ENCODE results near the gene JAML. TPM values are rescaled to one million over a fixed set of nuclear protein-coding genes. Genes with fewer than 3 reads are reported as not detected.

JAML gene
- polyA plus RNA-seq, 4 donors = 4.2 to 33.9 (median 13.3) TPM

DNA sequence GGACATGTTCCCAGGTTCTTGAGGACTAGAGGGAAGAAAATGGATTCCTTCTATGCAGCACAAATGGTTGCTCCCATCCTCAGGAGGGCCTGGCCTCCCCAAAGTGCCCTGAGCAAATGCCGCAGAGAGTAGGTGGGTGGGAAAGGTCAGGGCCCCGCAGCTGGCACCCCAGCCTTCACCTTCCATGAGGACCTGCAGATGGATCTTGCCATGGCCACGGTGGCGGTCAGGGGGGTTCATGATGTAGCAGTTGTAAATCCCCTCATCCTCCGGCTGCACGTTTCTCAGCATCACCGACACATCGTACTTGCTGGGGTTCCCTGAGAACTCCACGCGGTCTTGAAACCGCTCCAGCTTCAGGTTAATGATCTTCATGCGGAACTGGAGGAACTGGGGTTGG lies 56.9 kb downstream of the JAML start:
- no peaks in the 10 kb centered on the region for H3K9me3 ChIP-seq (ENCODE audit: control insufficient read depth in 2 of 2, insufficient read depth in 1 of 2, low read depth in 1 of 2, low read length in 1 of 2)
- H3K4me3 ChIP-seq (ENCODE audit: low read depth in 1 of 3, low read length in 3 of 3) = no peak overlapping the region
- no peak overlapping the region for H3K27ac ChIP-seq (ENCODE audit: low read depth in 1 of 3, low read length in 2 of 3)
- DNase-seq (no peak), FAIRE-seq (no peak)
- peaks cover 0 to 73% (median 0%) of the 10 kb centered on the region in 3 donors for H3K27me3 ChIP-seq (ENCODE audit: control insufficient read depth in 3 of 3, insufficient read depth in 3 of 3, low read length in 3 of 3)
- peaks cover 0 to 4% (median 0%) of the 10 kb centered on the region in 3 donors for H3K36me3 ChIP-seq (ENCODE audit: control insufficient read depth in 3 of 3, insufficient read depth in 2 of 3, low read depth in 1 of 3, low read length in 3 of 3)
- peaks cover 0 to 7% (median 0%) of the 10 kb centered on the region in 3 donors for H3K4me1 ChIP-seq (ENCODE audit: control insufficient read depth in 3 of 3, insufficient read depth in 2 of 3, low read depth in 1 of 3, low read length in 2 of 3)
- WGBS, 3 donors = 71 to 83% (median 77%) methylated on average over 12 of the region's 12 CpGs

DNA sequence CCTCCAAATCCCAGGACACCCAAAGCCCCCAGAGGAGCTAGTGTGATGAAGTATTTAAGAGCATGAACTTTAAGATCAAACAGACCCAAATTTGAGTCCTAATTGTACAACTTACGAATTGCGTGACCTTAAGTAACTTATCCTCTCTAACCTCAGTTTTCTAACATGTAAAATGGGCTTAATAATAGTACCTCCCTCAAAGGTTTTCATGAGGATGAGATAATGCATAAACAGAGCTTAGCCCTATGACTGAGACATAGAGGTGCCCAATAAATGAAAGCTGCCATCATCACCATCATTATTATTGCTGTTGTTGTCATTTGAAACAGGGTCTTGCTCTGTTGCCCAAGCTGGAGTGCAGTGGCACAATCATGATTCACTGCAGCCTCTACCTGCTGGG lies 57.6 kb downstream of the JAML start:
- H3K9me3 ChIP-seq (ENCODE audit: control insufficient read depth in 2 of 2, insufficient read depth in 1 of 2, low read depth in 1 of 2, low read length in 1 of 2) = no peaks in the 10 kb centered on the region
- DNase-seq (no peak), FAIRE-seq (no peak)
- WGBS, 3 donors = 95 to 98% (median 96%) methylated on average over 2 of the region's 2 CpGs
- H3K4me3 ChIP-seq (ENCODE audit: low read depth in 1 of 3, low read length in 3 of 3) = no peak overlapping the region
- H3K4me1 ChIP-seq (ENCODE audit: control insufficient read depth in 3 of 3, insufficient read depth in 2 of 3, low read depth in 1 of 3, low read length in 2 of 3) = peaks cover 0 to 7% (median 0%) of the 10 kb centered on the region in 3 donors
- no peak overlapping the region for H3K27ac ChIP-seq (ENCODE audit: low read depth in 1 of 3, low read length in 2 of 3)
- H3K27me3 ChIP-seq (ENCODE audit: control insufficient read depth in 3 of 3, insufficient read depth in 3 of 3, low read length in 3 of 3) = peaks cover 0 to 77% (median under 1%) of the 10 kb centered on the region in 3 donors
- H3K36me3 ChIP-seq (ENCODE audit: control insufficient read depth in 3 of 3, insufficient read depth in 2 of 3, low read depth in 1 of 3, low read length in 3 of 3) = peaks cover 0 to 4% (median 0%) of the 10 kb centered on the region in 3 donors

DNA sequence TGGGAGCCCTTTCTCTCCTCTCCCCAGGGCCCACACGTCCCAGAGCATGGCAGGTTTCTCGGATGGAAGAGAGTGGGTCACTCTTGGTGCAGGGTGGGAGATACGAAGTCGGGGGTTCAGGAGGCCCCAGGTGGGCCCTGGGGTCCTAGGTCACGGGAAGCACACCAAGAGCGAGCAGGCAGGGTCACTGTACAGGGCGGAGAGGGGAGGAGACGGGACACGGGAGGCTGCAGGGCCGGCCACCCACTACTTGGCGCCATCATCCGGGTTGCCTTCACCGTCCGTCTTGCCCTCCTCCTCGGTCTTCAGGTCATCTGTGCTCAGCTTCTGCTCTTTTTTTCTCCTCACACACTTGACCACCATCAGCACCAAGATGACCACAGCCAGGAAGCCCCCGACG lies 58.2 kb downstream of the JAML start:
- H3K36me3 ChIP-seq (ENCODE audit: control insufficient read depth in 3 of 3, insufficient read depth in 2 of 3, low read depth in 1 of 3, low read length in 3 of 3) = peaks cover 0 to 4% (median 0%) of the 10 kb centered on the region in 3 donors
- 79 to 87% (median 84%) methylated on average over 12 to 17 of the region's 17 CpGs for WGBS, 3 donors
- H3K27me3 ChIP-seq (ENCODE audit: control insufficient read depth in 3 of 3, insufficient read depth in 3 of 3, low read length in 3 of 3) = peaks cover 0 to 79% (median 3%) of the 10 kb centered on the region in 3 donors

DNA sequence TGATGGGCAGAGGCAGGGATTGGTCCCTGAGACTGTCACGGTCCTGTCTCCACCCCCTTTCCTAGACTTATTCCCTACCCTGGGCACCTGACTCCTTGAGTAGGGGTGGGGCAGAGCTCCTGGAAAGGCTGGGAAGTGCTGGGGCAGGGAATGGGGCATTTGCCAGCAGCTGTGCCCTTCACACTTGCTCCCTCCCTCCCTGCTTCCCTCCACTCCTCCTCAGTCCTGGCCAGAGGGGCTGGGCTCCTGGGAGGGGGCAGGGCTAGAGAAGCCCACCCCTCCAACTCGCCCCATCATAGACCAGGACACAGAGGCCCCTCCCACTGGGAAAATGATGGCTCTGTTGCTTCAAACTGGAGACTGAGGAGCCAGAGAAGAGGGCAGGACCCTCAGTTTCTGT lies 59.9 kb downstream of the JAML start:
- Histone ChIP-seq H3K9me3 (ENCODE audit: control insufficient read depth in 2 of 2, insufficient read depth in 1 of 2, low read depth in 1 of 2, low read length in 1 of 2) (no peaks in the 10 kb centered on the region), H3K4me1 (ENCODE audit: control insufficient read depth in 3 of 3, insufficient read depth in 2 of 3, low read depth in 1 of 3, low read length in 2 of 3) (peaks cover 0 to 4% (median 0%) of the 10 kb centered on the region in 3 donors), H3K27ac (ENCODE audit: low read depth in 1 of 3, low read length in 2 of 3) (no peak overlapping the region), H3K27me3 (ENCODE audit: control insufficient read depth in 3 of 3, insufficient read depth in 3 of 3, low read length in 3 of 3) (peaks cover 0 to 82% (median 7%) of the 10 kb centered on the region in 3 donors), H3K4me3 (ENCODE audit: low read depth in 1 of 3, low read length in 3 of 3) (no peak overlapping the region), H3K36me3 (ENCODE audit: control insufficient read depth in 3 of 3, insufficient read depth in 2 of 3, low read depth in 1 of 3, low read length in 3 of 3) (peaks cover 0 to 4% (median 0%) of the 10 kb centered on the region in 3 donors)
- 40 to 66% (median 63%) methylated on average over 2 of the region's 2 CpGs for WGBS, 3 donors
- FAIRE-seq (no peak), DNase-seq (no peak)

More for the DNA sequence above, 58.2 kb downstream of the JAML start:
- FAIRE-seq (no peak), DNase-seq (no peak)
- Histone ChIP-seq H3K27ac (ENCODE audit: low read depth in 1 of 3, low read length in 2 of 3) (no peak overlapping the region), H3K4me1 (ENCODE audit: control insufficient read depth in 3 of 3, insufficient read depth in 2 of 3, low read depth in 1 of 3, low read length in 2 of 3) (peaks cover 0 to 4% (median 0%) of the 10 kb centered on the region in 3 donors), H3K4me3 (ENCODE audit: low read depth in 1 of 3, low read length in 3 of 3) (no peak overlapping the region), H3K9me3 (ENCODE audit: control insufficient read depth in 2 of 2, insufficient read depth in 1 of 2, low read depth in 1 of 2, low read length in 1 of 2) (no peaks in the 10 kb centered on the region)

DNA sequence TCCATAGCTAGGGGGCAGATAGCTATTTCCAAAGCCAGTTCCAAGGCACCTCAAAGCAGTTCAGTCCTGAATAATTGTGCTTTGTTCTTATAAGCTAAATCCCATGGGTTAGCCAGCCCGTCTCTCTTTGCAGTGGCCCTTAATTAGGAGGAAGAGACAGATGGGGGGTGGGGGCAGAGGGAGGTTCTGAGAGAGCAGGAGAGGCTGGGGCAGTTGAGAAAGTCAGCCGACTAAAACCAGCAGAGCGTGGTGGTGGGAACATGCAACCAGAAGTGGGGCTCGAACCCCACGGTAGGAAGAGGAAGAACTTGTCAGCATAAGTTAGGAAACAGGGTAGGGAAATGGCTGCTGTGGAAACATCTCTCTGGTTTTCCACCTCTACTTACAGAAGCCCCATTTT lies 61.3 kb downstream of the JAML start:
- H3K9me3 ChIP-seq (ENCODE audit: control insufficient read depth in 2 of 2, insufficient read depth in 1 of 2, low read depth in 1 of 2, low read length in 1 of 2) = no peaks in the 10 kb centered on the region
- H3K36me3 ChIP-seq (ENCODE audit: control insufficient read depth in 3 of 3, insufficient read depth in 2 of 3, low read depth in 1 of 3, low read length in 3 of 3) = peaks cover 0 to 2% (median 0%) of the 10 kb centered on the region in 3 donors
- WGBS, 3 donors = 63 to 78% (median 75%) methylated on average over 5 of the region's 5 CpGs
- no peaks in the 10 kb centered on the region for H3K4me1 ChIP-seq (ENCODE audit: control insufficient read depth in 3 of 3, insufficient read depth in 2 of 3, low read depth in 1 of 3, low read length in 2 of 3)
- H3K4me3 ChIP-seq (ENCODE audit: low read depth in 1 of 3, low read length in 3 of 3) = no peak overlapping the region
- no peak for FAIRE-seq
- DNase-seq = no peak
- peaks cover 0 to 88% (median 12%) of the 10 kb centered on the region in 3 donors for H3K27me3 ChIP-seq (ENCODE audit: control insufficient read depth in 3 of 3, insufficient read depth in 3 of 3, low read length in 3 of 3)
- no peak overlapping the region for H3K27ac ChIP-seq (ENCODE audit: low read depth in 1 of 3, low read length in 2 of 3)

DNA sequence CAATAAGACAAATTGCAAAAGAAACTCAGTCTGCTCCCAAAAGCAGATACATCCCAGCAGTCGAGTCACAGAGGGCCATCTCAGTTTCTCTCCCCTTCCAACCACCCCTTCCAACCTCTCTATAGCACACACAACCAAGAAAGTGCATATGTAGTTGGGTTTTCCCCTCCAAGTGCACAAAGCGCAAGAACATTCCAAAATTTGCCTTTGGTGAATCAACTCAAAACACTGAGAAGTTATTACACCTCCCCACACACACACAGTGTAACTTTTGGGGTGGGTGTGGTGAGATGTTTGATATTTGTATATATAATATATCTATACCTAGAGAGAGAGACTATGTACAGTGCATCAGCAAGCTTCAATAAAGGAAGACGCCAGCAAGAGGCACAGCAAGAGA lies 62.0 kb downstream of the JAML start:
- Histone ChIP-seq H3K27me3 (ENCODE audit: control insufficient read depth in 3 of 3, insufficient read depth in 3 of 3, low read length in 3 of 3) (peaks cover 0 to 88% (median 12%) of the 10 kb centered on the region in 3 donors), H3K9me3 (ENCODE audit: control insufficient read depth in 2 of 2, insufficient read depth in 1 of 2, low read depth in 1 of 2, low read length in 1 of 2) (no peaks in the 10 kb centered on the region), H3K4me1 (ENCODE audit: control insufficient read depth in 3 of 3, insufficient read depth in 2 of 3, low read depth in 1 of 3, low read length in 2 of 3) (no peaks in the 10 kb centered on the region), H3K4me3 (ENCODE audit: low read depth in 1 of 3, low read length in 3 of 3) (no peak overlapping the region), H3K36me3 (ENCODE audit: control insufficient read depth in 3 of 3, insufficient read depth in 2 of 3, low read depth in 1 of 3, low read length in 3 of 3) (peaks cover 0 to under 1% (median 0%) of the 10 kb centered on the region in 3 donors), H3K27ac (ENCODE audit: low read depth in 1 of 3, low read length in 2 of 3) (no peak overlapping the region)
- FAIRE-seq = no peak
- WGBS, 3 donors = 68 to 76% (median 74%) methylated on average over 3 of the region's 3 CpGs
- no peak for DNase-seq

DNA sequence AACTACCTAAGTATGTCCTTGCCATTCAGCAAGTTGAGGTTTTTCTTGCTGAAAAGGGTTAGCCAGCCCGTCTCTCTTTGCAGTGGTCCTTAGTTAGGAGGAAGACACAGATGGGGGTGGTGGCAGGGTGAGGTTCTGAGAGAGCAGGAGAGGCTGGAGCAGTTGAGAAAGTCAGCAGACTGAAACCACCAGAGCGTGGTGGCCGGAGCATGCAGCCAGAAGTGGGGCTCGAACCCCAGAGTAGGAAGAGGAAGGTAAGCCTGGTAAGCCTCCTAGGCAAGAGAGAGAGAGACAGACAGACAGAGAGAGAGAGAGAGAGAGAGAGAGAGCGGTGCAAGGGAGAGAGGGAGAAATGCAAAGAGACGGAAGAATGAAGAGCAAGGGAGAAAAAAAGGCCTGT lies 63.0 kb downstream of the JAML start:
- Histone ChIP-seq H3K36me3 (ENCODE audit: control insufficient read depth in 3 of 3, insufficient read depth in 2 of 3, low read depth in 1 of 3, low read length in 3 of 3) (no peaks in the 10 kb centered on the region), H3K4me1 (ENCODE audit: control insufficient read depth in 3 of 3, insufficient read depth in 2 of 3, low read depth in 1 of 3, low read length in 2 of 3) (peaks cover 0 to 4% (median 0%) of the 10 kb centered on the region in 3 donors), H3K27me3 (ENCODE audit: control insufficient read depth in 3 of 3, insufficient read depth in 3 of 3, low read length in 3 of 3) (peaks cover 0 to 91% (median 15%) of the 10 kb centered on the region in 3 donors), H3K9me3 (ENCODE audit: control insufficient read depth in 2 of 2, insufficient read depth in 1 of 2, low read depth in 1 of 2, low read length in 1 of 2) (no peaks in the 10 kb centered on the region), H3K4me3 (ENCODE audit: low read depth in 1 of 3, low read length in 3 of 3) (no peak overlapping the region), H3K27ac (ENCODE audit: low read depth in 1 of 3, low read length in 2 of 3) (no peak overlapping the region)
- DNase-seq = no peak
- no peak for FAIRE-seq
- 80% methylated on average over 5 to 6 of the region's 6 CpGs for WGBS, 3 donors

DNA sequence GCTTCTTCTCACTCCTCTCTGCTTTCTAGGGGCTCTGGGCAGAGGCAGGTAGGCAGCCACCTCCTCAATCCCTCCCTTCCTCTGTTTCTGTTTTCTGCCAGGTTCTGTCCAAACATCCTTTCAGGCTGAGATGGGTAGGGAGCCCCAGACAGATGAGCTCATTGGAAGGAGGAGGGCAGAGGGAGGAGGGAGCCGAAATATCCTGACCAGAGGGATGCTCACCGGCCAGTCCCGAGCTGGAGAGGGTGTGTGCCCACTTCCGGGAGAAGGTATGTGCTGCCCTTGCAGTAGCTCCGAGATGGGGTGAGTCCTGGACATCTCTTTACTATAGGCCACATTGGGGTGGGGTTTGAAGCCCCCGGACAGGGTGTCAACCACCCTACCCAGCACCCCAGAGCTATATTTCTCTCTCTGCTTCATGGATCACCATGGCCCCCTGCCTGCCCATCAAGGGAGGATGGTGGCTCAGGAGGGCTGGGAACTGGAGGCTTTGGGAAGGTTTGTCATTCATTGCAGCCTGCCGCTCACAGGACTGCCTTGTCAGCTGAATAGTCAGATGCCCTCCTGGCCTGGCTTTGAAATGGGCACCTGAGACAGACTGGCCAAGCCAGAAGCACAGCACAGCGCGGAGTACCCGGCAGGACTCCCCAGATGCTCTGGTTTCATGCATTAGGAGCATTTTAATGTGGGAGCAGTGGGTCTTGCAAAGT lies 67.5 kb downstream of the JAML start:
- Histone ChIP-seq H3K27ac (ENCODE audit: low read depth in 1 of 3, low read length in 2 of 3) (no peak overlapping the region), H3K4me3 (ENCODE audit: low read depth in 1 of 3, low read length in 3 of 3) (no peak overlapping the region), H3K27me3 (ENCODE audit: control insufficient read depth in 3 of 3, insufficient read depth in 3 of 3, low read length in 3 of 3) (peaks cover 7 to 97% (median 43%) of the 10 kb centered on the region in 3 donors), H3K36me3 (ENCODE audit: control insufficient read depth in 3 of 3, insufficient read depth in 2 of 3, low read depth in 1 of 3, low read length in 3 of 3) (no peaks in the 10 kb centered on the region), H3K4me1 (ENCODE audit: control insufficient read depth in 3 of 3, insufficient read depth in 2 of 3, low read depth in 1 of 3, low read length in 2 of 3) (peaks cover 0 to 43% (median 2%) of the 10 kb centered on the region in 3 donors), H3K9me3 (ENCODE audit: control insufficient read depth in 2 of 2, insufficient read depth in 1 of 2, low read depth in 1 of 2, low read length in 1 of 2) (peaks cover 0 to 4% of the 10 kb centered on the region in 2 donors)
- DNase-seq = no peak
- FAIRE-seq = no peak
- 44 to 50% (median 49%) methylated on average over 10 of the region's 10 CpGs for WGBS, 3 donors
